ENCODE measurements around the gene KLC3.

- TF ChIP-seq CTCF (IDR thresholded peaks at IDR 0.05 in 2 of 3, conservative IDR thresholded peaks at IDR 0.05 in 1 of 3; ENCODE audit: borderline replicate concordance in 1 of 3, insufficient read depth in 1 of 3, low read depth in 2 of 3, low read length in 2 of 3) (no peak), SRF (IDR thresholded peaks at IDR 0.05; ENCODE audit: low read depth) (no peak), ELF1 (IDR thresholded peaks at IDR 0.05; ENCODE audit: borderline replicate concordance, low read depth) (no peak), ZNF274 (IDR thresholded peaks at IDR 0.05; ENCODE audit: low read depth, low read length) (no peak), EZH2 (IDR thresholded peaks at IDR 0.05) (no peak), EZH2phosphoT487 (IDR thresholded peaks at IDR 0.05; ENCODE audit: borderline replicate concordance) (no peak), POLR2AphosphoS5 (IDR thresholded peaks at IDR 0.05; ENCODE audit: low read depth, low read length) (no peak), RAD21 (IDR thresholded peaks at IDR 0.05; ENCODE audit: low read depth) (no peak), POLR2A (IDR thresholded peaks at IDR 0.05; ENCODE audit: borderline replicate concordance, extremely low read depth, insufficient read depth, insufficient read length) (no peak), MAX (IDR thresholded peaks at IDR 0.05) (no peak), YY1 (IDR thresholded peaks at IDR 0.05; ENCODE audit: extremely low read depth, insufficient replicate concordance, low read depth, low read length) (no peak), SIN3A (IDR thresholded peaks at IDR 0.05; ENCODE audit: low read depth) (no peak), REST (IDR thresholded peaks at IDR 0.05; ENCODE audit: low read depth) (no peak), ZFX (IDR thresholded peaks at IDR 0.05) (no peak)
Measured at GRCh38 chr19:45400192-45400591, 59.6 kb downstream of the KLC3 start.

All from HCT116 (cell line).